ENCODE results near the gene GPR180. TPM values are rescaled to one million over a fixed set of nuclear protein-coding genes. Genes with fewer than 3 reads are reported as not detected.
A peak's percentile ranks its signal among the peaks of the same experiment; 100 is the strongest.

The GPR180 gene
- total RNA-seq, 4 donors from 2014 or later, result 2.0 to 4.2 (median 2.8) TPM

GRCh38 chr13:94596575-94596971 lies 5.1 kb upstream of the GPR180 start:
- peaks cover 9% of the 10 kb centered on the region for H3K36me3 ChIP-seq
- H3K9me3 ChIP-seq, result no peaks in the 10 kb centered on the region
- no peak overlapping the region for H3K27ac ChIP-seq
- peaks cover 30% of the 10 kb centered on the region for H3K4me1 ChIP-seq
- no peak for DNase-seq (ENCODE audit: low spot score in 2 of 2)
- peak overlapping the region; percentile 82 for H3K4me3 ChIP-seq
- no peak for TF ChIP-seq POLR2A (IDR thresholded peaks at IDR 0.05)
- no peak for TF ChIP-seq CTCF (IDR thresholded peaks at IDR 0.05)
- TF ChIP-seq EP300 (IDR thresholded peaks at IDR 0.05), result no peak
- TF ChIP-seq POLR2AphosphoS5 (IDR thresholded peaks at IDR 0.05), result no peak
- 71% methylated on average over 15 of the region's 20 CpGs for WGBS
- H3K27me3 ChIP-seq, result no peaks in the 10 kb centered on the region

GRCh38 chr13:94598281-94598680 lies 3.4 kb upstream of the GPR180 start:
- DNase-seq (ENCODE audit: low spot score in 2 of 2), result no peak
- Histone ChIP-seq H3K27me3 (no peaks in the 10 kb centered on the region), H3K4me1 (peaks cover 30% of the 10 kb centered on the region), H3K4me3 (no peak overlapping the region), H3K9me3 (no peaks in the 10 kb centered on the region), H3K36me3 (no peaks in the 10 kb centered on the region), H3K27ac (no peak overlapping the region)
- 96% methylated on average over 3 of the region's 3 CpGs for WGBS
- no peak for TF ChIP-seq POLR2A (IDR thresholded peaks at IDR 0.05)
- no peak for TF ChIP-seq EP300 (IDR thresholded peaks at IDR 0.05)
- no peak for TF ChIP-seq CTCF (IDR thresholded peaks at IDR 0.05)
- TF ChIP-seq POLR2AphosphoS5 (IDR thresholded peaks at IDR 0.05), result no peak

GRCh38 chr13:94599877-94600276 lies 1.8 kb upstream of the GPR180 start:
- DNase-seq (ENCODE audit: low spot score in 2 of 2), result no peak
- no peaks in the 10 kb centered on the region for H3K36me3 ChIP-seq
- TF ChIP-seq EP300 (IDR thresholded peaks at IDR 0.05), result no peak
- no peak for TF ChIP-seq POLR2A (IDR thresholded peaks at IDR 0.05)
- no peak for TF ChIP-seq POLR2AphosphoS5 (IDR thresholded peaks at IDR 0.05)
- no peaks in the 10 kb centered on the region for H3K27me3 ChIP-seq
- H3K4me1 ChIP-seq, result peaks cover 15% of the 10 kb centered on the region
- 86% methylated on average over 3 of the region's 3 CpGs for WGBS
- no peak overlapping the region for H3K27ac ChIP-seq
- H3K4me3 ChIP-seq, result no peak overlapping the region
- H3K9me3 ChIP-seq, result no peaks in the 10 kb centered on the region

- Histone ChIP-seq H3K4me1 (peaks cover 4% of the 10 kb centered on the region), H3K4me3 (peak overlapping the region; percentile 83), H3K36me3 (peaks cover 18% of the 10 kb centered on the region), H3K9me3 (no peaks in the 10 kb centered on the region), H3K27ac (no peak overlapping the region), H3K27me3 (no peaks in the 10 kb centered on the region)
- 38% methylated on average over 1 of the region's 1 CpG for WGBS
- no peak for TF ChIP-seq POLR2A (IDR thresholded peaks at IDR 0.05)
- no peak for TF ChIP-seq EP300 (IDR thresholded peaks at IDR 0.05)
- no peak for TF ChIP-seq CTCF (IDR thresholded peaks at IDR 0.05)
- TF ChIP-seq POLR2AphosphoS5 (IDR thresholded peaks at IDR 0.05), result no peak
- DNase-seq (ENCODE audit: low spot score in 2 of 2), result no peak
These were observed 810 bp downstream of the GPR180 start for GRCh38 chr13:94602467-94602866.

- Histone ChIP-seq H3K36me3 (peaks cover 23% of the 10 kb centered on the region), H3K4me3 (no peak overlapping the region), H3K27me3 (no peaks in the 10 kb centered on the region), H3K27ac (no peak overlapping the region), H3K4me1 (no peaks in the 10 kb centered on the region), H3K9me3 (no peaks in the 10 kb centered on the region)
- TF ChIP-seq POLR2AphosphoS5 (IDR thresholded peaks at IDR 0.05) (no peak), POLR2A (IDR thresholded peaks at IDR 0.05) (no peak), CTCF (IDR thresholded peaks at IDR 0.05) (no peak), EP300 (IDR thresholded peaks at IDR 0.05) (no peak)
- 86% methylated on average over 4 of the region's 4 CpGs for WGBS
- DNase-seq (ENCODE audit: low spot score in 2 of 2), result no peak
These were observed 5.4 kb downstream of the GPR180 start for GRCh38 chr13:94607056-94607455.

GRCh38 chr13:94607939-94608338 lies 6.3 kb downstream of the GPR180 start:
- Histone ChIP-seq H3K27me3 (no peaks in the 10 kb centered on the region), H3K9me3 (no peaks in the 10 kb centered on the region), H3K4me3 (no peak overlapping the region), H3K4me1 (no peaks in the 10 kb centered on the region), H3K27ac (no peak overlapping the region), H3K36me3 (peaks cover 26% of the 10 kb centered on the region)
- no peak for TF ChIP-seq EP300 (IDR thresholded peaks at IDR 0.05)
- TF ChIP-seq POLR2A (IDR thresholded peaks at IDR 0.05), result no peak
- no peak for TF ChIP-seq POLR2AphosphoS5 (IDR thresholded peaks at IDR 0.05)
- TF ChIP-seq CTCF (IDR thresholded peaks at IDR 0.05), result no peak
- 78% methylated on average over 3 of the region's 3 CpGs for WGBS
- DNase-seq (ENCODE audit: low spot score in 2 of 2), result no peak
